T47D (cell line): ENCODE measurements around the gene RBMS3.
"Not testable (repeated sequence)": the region's sequence is repeated elsewhere in the genome, so short reads cannot be mapped to it uniquely, and the experiment has no call there.

Experiments
- DNase-seq, 2 experiments: peaks; one replicate each; pipeline versions ENCODE4 v3.0.0 to v3.0.0-alpha.2; 2011 to 2012; ENCODE audit warnings: low read depth in 1 of 2, low spot score in 1 of 2
- JUND ChIP-seq: IDR thresholded peaks from 2 replicates; pipeline ENCODE4 v1.6.1; 2012; ENCODE audit warnings: low read depth
- in situ Hi-C: cut with HindIII; loops from 2 replicates; pipeline ENCODE4 v1.10.0; 2016; ENCODE audit warnings: low sequenced_read_pairs, low pct_unique_long_range_greater_than_20kb

Gene RBMS3

GRCh38 chr3:29646043-29646442 is 365.2 kb downstream of the RBMS3 start:
- no peak for DNase-seq

GRCh38 chr3:29649815-29650547 is 369.1 kb downstream of the RBMS3 start:
- no peak for TF ChIP-seq JUND
- DNase-seq: no peak
- in situ Hi-C loops: no loop called here

More at GRCh38 chr3:29646043-29646442, 365.2 kb downstream of the RBMS3 start:
- no peak for TF ChIP-seq JUND
- in situ Hi-C loops: no loop called here

GRCh38 chr3:29653680-29654079 is 372.8 kb downstream of the RBMS3 start:
- DNase-seq: no peak
- in situ Hi-C loops: no loop called here
- TF ChIP-seq JUND: no peak

- DNase-seq: no peak
- in situ Hi-C loops: no loop called here
- no peak for TF ChIP-seq JUND
Observed at GRCh38 chr3:29655015-29655747, 374.3 kb downstream of the RBMS3 start.

DNA sequence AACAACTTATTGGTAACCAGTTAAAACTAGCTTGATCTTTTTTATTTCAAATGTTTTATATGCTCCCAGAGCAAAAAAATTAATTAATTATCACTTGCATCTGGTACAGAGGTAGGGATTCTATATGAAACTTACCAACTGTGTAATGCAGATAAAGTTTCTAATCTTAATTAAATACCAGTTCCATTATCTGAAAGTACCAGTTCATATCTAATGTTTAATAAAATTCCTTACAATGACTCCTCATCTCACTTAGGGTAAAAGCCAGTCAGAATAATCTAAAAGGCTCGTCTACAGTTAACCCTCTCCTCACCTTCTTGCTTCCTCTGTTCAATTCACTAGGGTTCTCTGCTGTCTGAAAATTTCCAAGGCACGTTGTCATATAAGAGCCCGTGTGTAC is 384.8 kb downstream of the RBMS3 start:
- no peak for DNase-seq
- no peak for TF ChIP-seq JUND
- in situ Hi-C loops: no loop called here

DNA sequence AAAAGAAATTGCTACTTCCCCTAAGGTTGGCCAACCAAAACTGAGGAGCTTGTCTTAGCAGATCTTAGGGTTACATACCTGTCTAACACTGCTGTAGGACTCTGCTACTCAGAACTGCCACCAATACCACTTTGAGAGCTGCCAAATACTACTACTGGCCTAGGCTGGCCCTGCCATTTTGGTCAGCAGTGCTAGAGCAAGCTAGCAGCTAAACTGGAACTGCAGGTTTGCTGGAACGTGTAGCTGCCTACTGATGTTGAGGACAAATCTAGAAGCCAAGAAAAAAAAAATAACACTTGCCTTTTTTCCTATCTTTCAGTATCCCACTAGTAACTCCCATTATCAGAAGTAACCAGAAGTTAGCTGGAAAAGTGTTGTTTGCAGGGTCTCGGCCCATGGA is 387.4 kb downstream of the RBMS3 start:
- in situ Hi-C loops: no loop called here
- DNase-seq: peak in 1 of 2 experiments; percentile 69
- TF ChIP-seq JUND: no peak

DNA sequence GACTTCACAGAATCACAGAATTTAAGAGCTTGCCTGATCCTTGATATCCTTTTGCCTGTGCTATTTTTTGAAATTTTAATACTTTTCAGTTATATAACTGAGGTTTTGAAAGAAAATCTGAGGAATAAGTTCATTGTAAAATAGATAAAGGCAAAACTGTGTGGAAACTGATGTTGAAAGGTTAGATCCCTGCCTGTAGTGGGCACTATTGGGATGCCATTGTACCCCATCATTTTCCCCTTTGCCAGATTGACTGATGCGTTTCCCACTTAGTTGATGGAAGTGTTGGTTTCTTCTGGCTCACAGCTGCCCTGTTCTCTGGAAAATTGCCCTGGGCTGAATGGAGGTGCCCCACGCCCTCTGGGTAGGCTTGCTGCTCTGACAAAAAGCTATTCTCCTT is 387.9 kb downstream of the RBMS3 start:
- no peak for DNase-seq
- TF ChIP-seq JUND: no peak
- in situ Hi-C loops: no loop called here

GRCh38 chr3:29670476-29670875 is 389.6 kb downstream of the RBMS3 start:
- in situ Hi-C loops, DNase-seq: not testable (repeated sequence)

DNA sequence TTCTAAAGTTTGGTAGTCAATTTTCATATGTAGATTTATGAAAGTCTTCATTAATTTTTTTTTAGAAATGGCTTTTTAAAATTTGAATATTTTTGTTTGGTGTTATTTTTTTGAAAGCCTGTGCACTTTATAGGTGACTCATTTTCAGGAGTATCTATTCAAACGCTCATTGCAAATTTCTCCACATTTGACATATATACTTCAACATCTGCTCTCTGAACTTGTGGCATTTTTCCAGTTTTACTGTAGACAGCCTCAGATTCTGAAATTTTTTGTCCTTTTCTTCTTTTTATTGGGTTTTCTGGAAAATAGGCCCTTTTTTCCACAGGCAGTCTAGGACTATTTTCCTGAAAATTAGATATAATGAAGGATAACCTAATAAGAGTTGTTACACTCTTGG is 396.6 kb downstream of the RBMS3 start:
- DNase-seq: no peak
- in situ Hi-C loops: no loop called here
- TF ChIP-seq JUND: no peak

DNA sequence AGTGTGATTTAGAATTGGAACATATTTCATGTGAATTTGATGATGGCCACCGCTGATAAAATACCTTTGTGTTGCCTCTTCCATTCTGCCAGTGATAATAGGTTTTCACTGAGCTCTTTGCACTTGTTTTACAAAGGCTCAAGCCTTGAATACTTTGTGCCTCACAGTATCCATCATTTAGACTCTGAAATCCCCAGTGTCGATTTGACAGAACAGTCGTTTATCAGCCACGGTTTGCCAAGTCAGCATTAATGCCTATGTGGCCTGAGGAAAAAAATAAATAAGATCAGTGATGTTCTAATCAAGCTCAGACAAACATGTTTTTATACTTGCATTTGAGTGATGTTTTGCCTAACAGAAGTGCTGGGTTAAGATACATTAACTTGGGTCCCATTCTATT is 399.1 kb downstream of the RBMS3 start:
- in situ Hi-C loops: no loop called here
- no peak for DNase-seq
- TF ChIP-seq JUND: no peak

GRCh38 chr3:29683018-29683993 is 402.4 kb downstream of the RBMS3 start:
- no peak for DNase-seq
- TF ChIP-seq JUND: no peak
- in situ Hi-C loops: no loop called here

DNA sequence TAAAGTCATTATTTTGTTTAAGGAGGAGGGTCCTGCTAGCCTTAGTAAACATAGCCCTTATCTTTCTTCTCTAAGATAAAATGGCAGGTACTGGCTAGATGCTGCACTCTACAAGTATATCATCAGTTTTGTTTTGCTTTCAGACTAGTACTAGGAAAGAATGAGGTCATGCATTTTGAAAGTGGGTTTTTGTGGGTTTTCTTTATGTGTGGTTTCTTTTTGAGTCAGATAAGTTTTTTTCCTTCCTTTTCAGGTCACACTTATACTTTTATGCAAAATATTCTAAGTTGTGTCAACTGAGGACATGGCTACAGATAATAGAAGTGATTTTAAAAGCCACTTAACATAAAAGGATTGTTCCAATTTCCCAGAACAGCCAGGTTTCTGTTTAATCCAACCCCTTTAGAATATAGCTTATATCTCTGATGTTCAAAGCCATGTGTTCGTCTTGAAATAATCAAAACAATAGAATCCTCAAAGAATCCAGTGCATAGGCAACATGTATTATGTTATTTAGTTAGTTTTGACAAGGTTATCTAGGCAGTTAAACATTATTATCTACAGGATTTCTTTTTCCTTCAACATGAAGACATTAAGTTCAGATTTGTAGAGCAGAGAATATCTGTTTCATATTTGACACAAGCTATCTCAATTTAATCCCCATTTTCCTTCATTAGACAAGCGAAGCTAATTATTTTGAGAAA is 406.2 kb downstream of the RBMS3 start:
- in situ Hi-C loops: no loop called here
- no peak for TF ChIP-seq JUND
- DNase-seq: no peak
